CD14-positive monocyte (primary cell): ENCODE results near the gene CD200. TPM values are rescaled to one million over a fixed set of nuclear protein-coding genes. Genes with fewer than 3 reads are reported as not detected.

Experiments used
- DNase-seq, 3 donors: peaks; one replicate each; pipeline ENCODE4 v3.0.0-alpha.2; 2011 to 2022
- H2AFZ ChIP-seq: 2 replicates; pipeline ENCODE4 v1.6.0; 2012; ENCODE audit warnings: mild to moderate bottlenecking, low read depth, low read length, inconsistent platforms; ENCODE audit not compliant: insufficient read depth, poor library complexity, severe bottlenecking
- H3K27ac ChIP-seq, 2 donors: 1 replicate in 1 of 2; 2 replicates in 1 of 2; pipeline ENCODE4 v1.5.1; 2012 to 2013; ENCODE audit warnings: low read length in 2 of 2, control low read depth in 1 of 2, inconsistent platforms in 1 of 2, low read depth in 1 of 2, mild to moderate bottlenecking in 1 of 2
- H3K27me3 ChIP-seq, 2 donors: one replicate each; pipeline versions ENCODE4 v1.6.0 to v1.6.1; 2011 to 2013; ENCODE audit warnings: low read length in 2 of 2; ENCODE audit not compliant: control insufficient read depth in 2 of 2, insufficient read depth in 2 of 2
- H3K36me3 ChIP-seq, 2 donors: replicated peaks in 1 of 2; 1 replicate in 1 of 2; 2 replicates in 1 of 2; pipeline versions ENCODE4 v1.5.1 to v1.6.1; 2012 to 2013; ENCODE audit warnings: low read length in 2 of 2, control low read depth in 1 of 2, inconsistent platforms in 1 of 2, mild to moderate bottlenecking in 1 of 2; ENCODE audit not compliant: insufficient read depth in 2 of 2, control insufficient read depth in 1 of 2
- H3K4me1 ChIP-seq, 2 donors: 1 replicate in 1 of 2; 2 replicates in 1 of 2; pipeline versions ENCODE4 v1.5.1 to v1.6.1; 2012 to 2013; ENCODE audit warnings: low read length in 2 of 2, control low read depth in 1 of 2, inconsistent platforms in 1 of 2, mild to moderate bottlenecking in 1 of 2, moderate library complexity in 1 of 2; ENCODE audit not compliant: insufficient read depth in 2 of 2, control insufficient read depth in 1 of 2
- H3K4me2 ChIP-seq: replicated peaks from 2 replicates; pipeline ENCODE3; 2012; ENCODE audit warnings: low read length, moderate library complexity, mild to moderate bottlenecking; ENCODE audit not compliant: poor library complexity, severe bottlenecking; ENCODE audit errors: extremely low read depth
- H3K4me3 ChIP-seq, 3 experiments: fragments of 200-600 bp in 1 of 3; sonication (generic) in 1 of 3; replicated peaks in 1 of 3; 1 replicate in 2 of 3; 2 replicates in 1 of 3; pipeline ENCODE4 v1.5.1; 2011 to 2013; ENCODE audit warnings: low read length in 3 of 3, mild to moderate bottlenecking in 3 of 3, control low read depth in 2 of 3, low read depth in 2 of 3, inconsistent platforms in 1 of 3, moderate library complexity in 1 of 3
- H3K79me2 ChIP-seq: 2 replicates; pipeline ENCODE4 v1.6.0; 2012; ENCODE audit warnings: mild to moderate bottlenecking, control low read depth, inconsistent platforms, low read length, moderate library complexity; ENCODE audit not compliant: insufficient read depth
- H3K9ac ChIP-seq: 2 replicates; pipeline ENCODE4 v1.6.0; 2017; ENCODE audit warnings: low read length, mild to moderate bottlenecking; ENCODE audit not compliant: insufficient read depth, poor library complexity, severe bottlenecking
- H3K9me3 ChIP-seq, 2 donors: replicated peaks in 1 of 2; 1 replicate in 1 of 2; 2 replicates in 1 of 2; pipeline versions ENCODE4 v1.5.1 to v1.6.1; 2012 to 2013; ENCODE audit warnings: low read length in 2 of 2, control low read depth in 1 of 2; ENCODE audit not compliant: control insufficient read depth in 1 of 2, insufficient read depth in 1 of 2
- H4K20me1 ChIP-seq: 2 replicates; pipeline ENCODE4 v1.6.0; 2012; ENCODE audit warnings: mild to moderate bottlenecking, low read length, control low read depth, moderate library complexity; ENCODE audit not compliant: insufficient read depth
- H3K27ac Mint-ChIP-seq, 7 donors: one replicate each; pipeline ENCODE4 v1.8.0; 2020; ENCODE audit warnings: mild to moderate bottlenecking in 7 of 7, mixed read lengths in 7 of 7, moderate library complexity in 6 of 7, inconsistent platforms in 2 of 7
- H3K27me3 Mint-ChIP-seq, 3 donors: one replicate each; pipeline ENCODE4 v1.8.0; 2021 to 2022; ENCODE audit warnings: low read depth in 3 of 3, mild to moderate bottlenecking in 3 of 3, mixed read lengths in 3 of 3, moderate library complexity in 3 of 3, inconsistent platforms in 1 of 3
- H3K36me3 Mint-ChIP-seq, 2 donors: one replicate each; pipeline ENCODE4 v1.8.0; 2020; ENCODE audit warnings: mixed read lengths in 2 of 2, inconsistent platforms in 1 of 2, mild to moderate bottlenecking in 1 of 2
- H3K4me1 Mint-ChIP-seq: one replicate; pipeline ENCODE4 v1.8.0; 2020; ENCODE audit warnings: mild to moderate bottlenecking, mixed read lengths
- H3K4me3 Mint-ChIP-seq, 2 donors: one replicate each; pipeline ENCODE4 v1.8.0; 2020; ENCODE audit warnings: mild to moderate bottlenecking in 2 of 2, mixed read lengths in 2 of 2, moderate library complexity in 1 of 2
- H3K9me3 Mint-ChIP-seq, 7 donors: one replicate each; pipeline ENCODE4 v1.8.0; 2020 to 2022; ENCODE audit warnings: mixed read lengths in 7 of 7, mild to moderate bottlenecking in 6 of 7, moderate library complexity in 6 of 7, inconsistent platforms in 2 of 7
- WGBS: methylation state at CpG from one replicate; pipeline ENCODE4 v1.1.5; 2013; ENCODE audit warnings: missing lambda C conversion rate; ENCODE audit not compliant: insufficient coverage; 5-methylcytosine and 5-hydroxymethylcytosine counted together
- intact Hi-C, 2 donors: fragments of 100-400 bp; cut with micrococcal nuclease; formaldehyde crosslinking; loops; one replicate each; pipeline versions ENCODE4 v1.15.0 to v1.15.1; 2023
- polyA plus RNA-seq, 3 donors: library from polyadenylated mRNA; depleted of rRNA in 1 of 3; unstranded in 2 of 3; stranded (reverse) in 1 of 3; fragments of 300-500 nt in 2 of 3; fragments of >200 nt in 1 of 3; fragmentation: Illumina TruSeq in 2 of 3; gene quantifications; 1 replicate in 2 of 3; 2 replicates in 1 of 3; pipeline ENCODE4 v1.2.3, GENCODE V29; 2012 to 2021
- TF ChIP-seq, protein P1 (sequence below): fragments of 200-600 bp; IDR thresholded peaks from one replicate; pipeline ENCODE4 v1.8.0; 2022; ENCODE audit warnings: antibody characterized with exemption, mild to moderate bottlenecking

CD200 gene
- polyA plus RNA-seq, 3 donors = 0.12 to 0.13 TPM; not detected in 1

GRCh38 chr3:112382543-112383160, 49.7 kb downstream of the CD200 start:
- Mint-ChIP-seq H3K4me1 (peaks cover 45% of the 10 kb centered on the region), H3K4me3 (peak overlapping the region in 1 of 2 donors; percentile 3), H3K27ac (peak overlapping the region in 3 of 7 donors; percentile 2 to 50 (median 43)), H3K9me3 (peaks cover 0 to 3% (median 3%) of the 10 kb centered on the region in 7 donors), H3K27me3 (no peaks in the 10 kb centered on the region), H3K36me3 (no peaks in the 10 kb centered on the region)
- Histone ChIP-seq H3K4me2 (no peak overlapping the region), H3K27me3 (no peaks in the 10 kb centered on the region), H3K9ac (no peak overlapping the region), H3K4me3 (no peak overlapping the region), H3K4me1 (peaks cover 39 to 42% of the 10 kb centered on the region in 2 donors), H4K20me1 (no peaks in the 10 kb centered on the region), H3K36me3 (no peaks in the 10 kb centered on the region), H2AFZ (no peak overlapping the region), H3K9me3 (no peaks in the 10 kb centered on the region), H3K79me2 (no peaks in the 10 kb centered on the region), H3K27ac (no peak overlapping the region)
- intact Hi-C loops = no loop called here
- WGBS = 71% methylated on average over 5 of the region's 7 CpGs
- DNase-seq = peak in 1 of 3 donors; percentile 26
- TF ChIP-seq, protein P1, sequence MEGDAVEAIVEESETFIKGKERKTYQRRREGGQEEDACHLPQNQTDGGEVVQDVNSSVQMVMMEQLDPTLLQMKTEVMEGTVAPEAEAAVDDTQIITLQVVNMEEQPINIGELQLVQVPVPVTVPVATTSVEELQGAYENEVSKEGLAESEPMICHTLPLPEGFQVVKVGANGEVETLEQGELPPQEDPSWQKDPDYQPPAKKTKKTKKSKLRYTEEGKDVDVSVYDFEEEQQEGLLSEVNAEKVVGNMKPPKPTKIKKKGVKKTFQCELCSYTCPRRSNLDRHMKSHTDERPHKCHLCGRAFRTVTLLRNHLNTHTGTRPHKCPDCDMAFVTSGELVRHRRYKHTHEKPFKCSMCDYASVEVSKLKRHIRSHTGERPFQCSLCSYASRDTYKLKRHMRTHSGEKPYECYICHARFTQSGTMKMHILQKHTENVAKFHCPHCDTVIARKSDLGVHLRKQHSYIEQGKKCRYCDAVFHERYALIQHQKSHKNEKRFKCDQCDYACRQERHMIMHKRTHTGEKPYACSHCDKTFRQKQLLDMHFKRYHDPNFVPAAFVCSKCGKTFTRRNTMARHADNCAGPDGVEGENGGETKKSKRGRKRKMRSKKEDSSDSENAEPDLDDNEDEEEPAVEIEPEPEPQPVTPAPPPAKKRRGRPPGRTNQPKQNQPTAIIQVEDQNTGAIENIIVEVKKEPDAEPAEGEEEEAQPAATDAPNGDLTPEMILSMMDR = no peak

- Histone ChIP-seq H3K27me3 (no peaks in the 10 kb centered on the region), H2AFZ (no peak overlapping the region), H3K4me3 (no peak overlapping the region), H3K9ac (no peak overlapping the region), H3K4me2 (no peak overlapping the region), H3K79me2 (no peaks in the 10 kb centered on the region), H3K27ac (no peak overlapping the region), H3K36me3 (no peaks in the 10 kb centered on the region), H3K4me1 (peaks cover 25 to 28% of the 10 kb centered on the region in 2 donors), H3K9me3 (no peaks in the 10 kb centered on the region), H4K20me1 (no peaks in the 10 kb centered on the region)
- Mint-ChIP-seq H3K4me3 (no peak overlapping the region), H3K27ac (no peak overlapping the region), H3K27me3 (no peaks in the 10 kb centered on the region), H3K36me3 (no peaks in the 10 kb centered on the region), H3K9me3 (peaks cover 0 to 3% (median 3%) of the 10 kb centered on the region in 7 donors), H3K4me1 (peaks cover 29% of the 10 kb centered on the region)
- TF ChIP-seq, protein P1 = no peak
- DNase-seq = no peak
- intact Hi-C loops = no loop called here
Observed at GRCh38 chr3:112384769-112385168, 51.8 kb downstream of the CD200 start.
